Ascending aorta (tissue), 2 donors: ENCODE data around the gene SPEN. TPM values are rescaled to one million over a fixed set of nuclear protein-coding genes. Genes with fewer than 3 reads are reported as not detected.

ENCODE experiments used
- DNase-seq, 2 donors: peaks; one replicate each; pipeline ENCODE4 v3.0.0-alpha.2; 2019; ENCODE audit warnings: low spot score in 2 of 2
- H3K27ac ChIP-seq, 2 donors: fragments of 200-600 bp; sonication (generic); one replicate each; pipeline ENCODE4 v1.5.1; 2016 to 2017; ENCODE audit warnings: mild to moderate bottlenecking in 1 of 2
- H3K27me3 ChIP-seq: fragments of 200-600 bp; sonication (generic); one replicate; pipeline ENCODE4 v1.5.1; 2017
- H3K36me3 ChIP-seq, 2 donors: fragments of 200-600 bp; sonication (generic); one replicate each; pipeline ENCODE4 v1.5.1; 2016
- H3K4me1 ChIP-seq, 2 donors: fragments of 200-600 bp; sonication (generic); one replicate each; pipeline ENCODE4 v1.5.1; 2016 to 2017; ENCODE audit warnings: mild to moderate bottlenecking in 1 of 2
- H3K4me3 ChIP-seq, 2 donors: fragments of 200-600 bp; sonication (generic); one replicate each; pipeline ENCODE4 v1.5.1; 2016 to 2017; ENCODE audit warnings: mild to moderate bottlenecking in 1 of 2
- H3K9me3 ChIP-seq, 2 donors: fragments of 200-600 bp; sonication (generic); one replicate each; pipeline ENCODE4 v1.5.1; 2016
- intact Hi-C: fragments of 100-400 bp; cut with DNase I; formaldehyde crosslinking; loops from one replicate; pipeline ENCODE4 v1.15.1; 2023
- total RNA-seq: library from RNA; depleted of rRNA; stranded (reverse); fragments of >200 nt; gene quantifications from one replicate; pipeline ENCODE4 v1.1.0, GENCODE V29; 2016
- TF ChIP-seq, protein P1 (sequence below), 3 experiments: fragments of 200-600 bp in 2 of 3; fragments of 450-650 bp in 1 of 3; sonication (generic) in 2 of 3; IDR thresholded peaks; one replicate each; pipeline ENCODE4 v1.5.1; 2016 to 2019; ENCODE audit warnings: antibody characterized with exemption in 3 of 3, mild to moderate bottlenecking in 1 of 3, moderate library complexity in 1 of 3

Gene SPEN
- total RNA-seq, 1 donor from 2014 or later, result 53.9 TPM

GRCh38 chr1:15962176-15962575, 114.7 kb downstream of the SPEN start:
- Histone ChIP-seq H3K4me1 (peaks cover 7 to 54% of the 10 kb centered on the region in 2 donors), H3K36me3 (peaks cover 0 to 5% of the 10 kb centered on the region in 2 donors), H3K27ac (peak overlapping the region; percentile 22 to 24), H3K4me3 (no peak overlapping the region), H3K9me3 (no peaks in the 10 kb centered on the region), H3K27me3 (no peaks in the 10 kb centered on the region)
- intact Hi-C loops, result no loop called here
- TF ChIP-seq, protein P1, sequence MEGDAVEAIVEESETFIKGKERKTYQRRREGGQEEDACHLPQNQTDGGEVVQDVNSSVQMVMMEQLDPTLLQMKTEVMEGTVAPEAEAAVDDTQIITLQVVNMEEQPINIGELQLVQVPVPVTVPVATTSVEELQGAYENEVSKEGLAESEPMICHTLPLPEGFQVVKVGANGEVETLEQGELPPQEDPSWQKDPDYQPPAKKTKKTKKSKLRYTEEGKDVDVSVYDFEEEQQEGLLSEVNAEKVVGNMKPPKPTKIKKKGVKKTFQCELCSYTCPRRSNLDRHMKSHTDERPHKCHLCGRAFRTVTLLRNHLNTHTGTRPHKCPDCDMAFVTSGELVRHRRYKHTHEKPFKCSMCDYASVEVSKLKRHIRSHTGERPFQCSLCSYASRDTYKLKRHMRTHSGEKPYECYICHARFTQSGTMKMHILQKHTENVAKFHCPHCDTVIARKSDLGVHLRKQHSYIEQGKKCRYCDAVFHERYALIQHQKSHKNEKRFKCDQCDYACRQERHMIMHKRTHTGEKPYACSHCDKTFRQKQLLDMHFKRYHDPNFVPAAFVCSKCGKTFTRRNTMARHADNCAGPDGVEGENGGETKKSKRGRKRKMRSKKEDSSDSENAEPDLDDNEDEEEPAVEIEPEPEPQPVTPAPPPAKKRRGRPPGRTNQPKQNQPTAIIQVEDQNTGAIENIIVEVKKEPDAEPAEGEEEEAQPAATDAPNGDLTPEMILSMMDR (IDR thresholded peaks at IDR 0.05), result peak in 1 of 3 experiments; percentile 25
- no peak for DNase-seq

- intact Hi-C loops, result no loop called here
- peak overlapping the region; percentile 22 to 24 for H3K27ac ChIP-seq
- H3K36me3 ChIP-seq, result no peaks in the 10 kb centered on the region
- H3K4me1 ChIP-seq, result peaks cover 7 to 54% of the 10 kb centered on the region in 2 donors
- no peak overlapping the region for H3K4me3 ChIP-seq
- H3K9me3 ChIP-seq, result no peaks in the 10 kb centered on the region
- TF ChIP-seq, protein P1 (IDR thresholded peaks at IDR 0.05), result no peak
- H3K27me3 ChIP-seq, result no peaks in the 10 kb centered on the region
- DNase-seq, result no peak
These were observed 115.3 kb downstream of the SPEN start for GRCh38 chr1:15962671-15963362.

DNA sequence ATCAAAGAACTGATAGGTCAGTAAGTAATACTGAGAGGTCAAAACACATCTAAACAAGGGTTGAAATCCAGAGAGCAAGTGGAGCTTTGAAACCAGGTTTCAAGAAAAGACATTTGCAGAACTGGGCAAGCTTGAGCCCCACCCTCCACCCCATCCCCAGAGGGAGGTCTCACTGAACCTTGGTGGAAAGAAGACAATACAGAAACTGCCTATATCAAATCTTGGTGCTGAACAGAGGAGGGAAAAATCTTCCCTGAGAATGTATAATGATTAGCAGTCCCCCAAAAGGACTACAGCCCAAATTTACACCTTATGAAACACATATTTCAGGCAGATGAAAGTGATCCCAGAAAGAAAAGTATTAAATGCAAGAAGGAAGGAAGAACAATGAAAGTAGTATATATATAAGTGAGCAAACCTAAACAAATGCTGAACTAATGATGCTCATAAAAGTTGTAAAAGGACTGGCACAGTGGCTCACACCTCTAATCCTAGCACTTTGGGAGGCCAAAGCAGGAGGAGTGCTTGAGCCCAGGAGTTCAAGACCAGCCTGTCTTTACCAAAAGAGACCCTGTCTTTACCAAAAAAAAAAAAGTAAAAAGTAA, 116.0 kb downstream of the SPEN start:
- TF ChIP-seq, protein P1 (IDR thresholded peaks at IDR 0.05), result no peak
- peak in 1 of 2 donors; percentile 50 for DNase-seq
- Histone ChIP-seq H3K36me3 (peaks cover 0 to under 1% of the 10 kb centered on the region in 2 donors), H3K4me1 (peaks cover 7 to 50% of the 10 kb centered on the region in 2 donors), H3K9me3 (no peaks in the 10 kb centered on the region), H3K27ac (peak overlapping the region; percentile 22 to 24), H3K4me3 (no peak overlapping the region), H3K27me3 (no peaks in the 10 kb centered on the region)
- intact Hi-C loops, result no loop called here

DNA sequence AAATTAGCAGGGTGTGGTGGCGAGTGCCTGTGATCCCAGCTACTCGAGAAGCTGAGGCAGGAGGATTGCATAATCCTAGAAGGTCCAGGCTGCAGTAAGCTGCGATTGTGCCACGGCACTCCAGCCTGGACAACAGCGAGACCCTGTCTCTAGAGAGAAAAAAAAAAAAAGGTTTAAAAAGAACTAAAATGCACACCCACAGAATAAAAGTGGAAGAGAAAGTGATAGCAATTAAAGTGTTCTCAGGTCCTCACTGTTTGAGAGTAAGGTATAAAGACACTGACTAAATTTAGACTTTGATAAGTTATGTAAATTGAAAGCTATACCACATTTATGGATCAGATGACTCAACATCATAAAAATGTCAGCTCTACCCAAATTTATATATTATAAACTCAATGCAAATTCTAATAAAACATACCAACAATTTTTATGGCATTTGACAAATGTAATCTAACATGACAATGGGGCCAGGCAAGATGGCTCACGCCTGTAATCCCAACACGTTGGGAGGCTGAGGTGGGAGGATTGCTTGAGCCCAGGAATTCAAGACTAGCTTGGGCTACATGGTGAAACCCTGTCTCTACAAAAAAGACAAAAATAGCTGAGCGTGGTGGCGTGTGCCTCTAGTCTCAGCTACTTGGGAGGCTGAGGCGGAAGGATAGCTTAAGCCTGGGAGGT, 116.6 kb downstream of the SPEN start:
- no peak for DNase-seq
- intact Hi-C loops, result no loop called here
- Histone ChIP-seq H3K4me1 (peaks cover 4 to 43% of the 10 kb centered on the region in 2 donors), H3K9me3 (no peaks in the 10 kb centered on the region), H3K36me3 (peaks cover 5 to 7% of the 10 kb centered on the region in 2 donors), H3K27me3 (no peaks in the 10 kb centered on the region), H3K4me3 (no peak overlapping the region), H3K27ac (peak overlapping the region; percentile 22 to 24)
- TF ChIP-seq, protein P1 (IDR thresholded peaks at IDR 0.05), result no peak

DNA sequence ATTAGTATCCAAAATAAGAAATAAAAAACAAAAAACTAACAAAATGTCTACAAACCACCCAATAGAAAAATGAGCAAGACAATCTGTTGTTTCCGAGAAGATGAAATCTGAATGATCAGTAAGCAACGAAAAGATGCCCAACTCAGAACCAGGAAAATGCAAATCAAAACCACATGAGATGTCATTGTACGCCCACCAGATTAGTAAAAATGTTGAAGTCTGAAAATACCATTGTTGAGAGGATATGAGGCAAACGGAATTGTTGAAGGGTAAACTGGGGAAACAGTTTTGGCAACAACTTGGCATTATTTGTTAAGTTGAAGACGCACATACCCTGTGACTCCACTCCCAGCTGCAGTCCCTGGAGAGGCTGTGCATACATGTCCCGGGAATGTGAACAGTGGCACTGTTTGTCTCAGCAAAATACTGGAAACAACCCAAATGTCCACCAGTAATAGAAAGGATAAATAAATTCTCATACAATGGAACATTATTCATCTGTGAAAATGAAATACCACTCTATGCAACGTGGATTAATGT, 117.8 kb downstream of the SPEN start:
- Histone ChIP-seq H3K27ac (peak overlapping the region; percentile 58 to 69), H3K4me3 (no peak overlapping the region), H3K36me3 (peaks cover 12 to 15% of the 10 kb centered on the region in 2 donors), H3K4me1 (peaks cover 4 to 40% of the 10 kb centered on the region in 2 donors), H3K27me3 (no peaks in the 10 kb centered on the region), H3K9me3 (no peaks in the 10 kb centered on the region)
- peak in 1 of 2 donors; percentile 69 for DNase-seq
- intact Hi-C loops, result no loop called here
- TF ChIP-seq, protein P1 (IDR thresholded peaks at IDR 0.05), result no peak
